T-helper 9 cell (primary cell): ENCODE results near the gene KIAA0753.
"Not testable (repeated sequence)": the region's sequence is repeated elsewhere in the genome, so short reads cannot be mapped to it uniquely, and the experiment has no call there.

Source experiments
- DNase-seq: peaks from one replicate; pipeline ENCODE4 v3.0.0-alpha.2; 2020

KIAA0753 gene

DNA sequence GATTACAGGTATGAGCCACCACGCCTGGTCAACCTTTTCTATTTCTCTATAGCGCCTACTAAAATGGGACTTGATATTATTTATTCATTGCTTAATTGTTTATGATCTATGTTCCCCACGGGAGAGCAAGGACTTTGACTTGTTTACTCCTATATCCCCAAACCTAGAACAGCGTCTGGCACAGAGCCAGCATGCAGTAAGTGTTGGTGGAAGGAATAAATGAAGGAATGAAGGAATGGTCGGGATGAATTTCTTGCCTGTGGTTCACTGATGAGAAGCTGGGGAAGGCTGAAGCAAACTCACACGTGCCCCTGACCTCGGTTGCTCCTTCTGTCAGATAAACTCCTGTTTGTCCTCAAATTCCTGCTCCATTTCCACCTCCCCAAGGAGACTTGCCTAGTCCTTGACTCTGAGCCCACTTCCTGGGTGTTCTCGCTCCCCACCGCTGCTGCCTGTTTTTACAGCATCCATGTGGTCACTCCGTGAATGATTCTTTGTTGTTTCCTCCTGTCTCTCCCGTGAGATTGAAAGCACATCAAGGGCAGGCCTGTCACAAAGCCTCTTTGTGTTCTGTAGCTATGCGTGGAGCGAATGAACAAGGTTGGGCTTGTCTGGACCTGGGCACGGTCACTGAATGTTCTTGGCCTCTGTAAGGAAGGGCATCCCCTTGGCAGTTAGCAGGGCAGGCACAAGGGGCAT lies 28.4 kb upstream of the KIAA0753 start:
- no peak for DNase-seq

DNA sequence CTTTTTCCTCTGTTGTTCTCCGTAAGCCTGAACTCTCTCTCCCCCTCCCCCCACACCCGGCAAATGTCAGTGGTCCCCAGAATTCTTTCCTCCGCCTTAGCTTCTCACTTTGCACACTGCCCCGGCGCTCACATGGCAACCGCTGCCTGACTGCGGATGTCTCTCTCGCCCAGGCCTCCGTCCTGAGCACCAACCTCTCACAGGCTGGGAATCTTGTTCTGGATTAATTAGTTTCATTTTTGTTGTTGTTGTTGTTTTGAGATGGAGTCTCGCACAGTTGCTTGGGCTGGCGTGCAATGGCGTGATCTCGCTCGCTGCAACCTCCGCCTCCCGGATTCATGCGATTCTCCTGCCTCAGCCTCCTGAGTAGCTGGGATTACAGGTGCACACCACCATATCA lies 27.7 kb upstream of the KIAA0753 start:
- no peak for DNase-seq

DNA sequence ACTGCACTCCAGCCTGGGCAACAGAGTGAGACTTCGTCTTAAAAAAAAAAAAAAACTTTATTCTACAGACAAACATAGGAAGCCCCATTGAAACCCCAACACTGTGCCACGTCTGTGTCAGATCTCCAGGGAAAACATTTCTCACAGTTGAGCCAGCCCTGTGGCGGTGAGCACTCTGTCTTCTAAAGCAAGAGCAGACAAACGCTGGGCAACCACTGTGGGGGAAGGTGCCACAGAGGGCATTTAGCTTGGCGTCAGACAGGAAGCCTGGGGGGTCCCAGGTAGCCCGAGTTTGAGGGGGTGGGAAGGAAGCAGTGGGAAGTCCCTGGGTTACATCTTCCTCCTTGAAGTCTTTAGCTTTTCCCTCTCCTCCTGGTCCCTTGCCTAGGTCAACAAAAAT lies 27.0 kb upstream of the KIAA0753 start:
- no peak for DNase-seq

DNA sequence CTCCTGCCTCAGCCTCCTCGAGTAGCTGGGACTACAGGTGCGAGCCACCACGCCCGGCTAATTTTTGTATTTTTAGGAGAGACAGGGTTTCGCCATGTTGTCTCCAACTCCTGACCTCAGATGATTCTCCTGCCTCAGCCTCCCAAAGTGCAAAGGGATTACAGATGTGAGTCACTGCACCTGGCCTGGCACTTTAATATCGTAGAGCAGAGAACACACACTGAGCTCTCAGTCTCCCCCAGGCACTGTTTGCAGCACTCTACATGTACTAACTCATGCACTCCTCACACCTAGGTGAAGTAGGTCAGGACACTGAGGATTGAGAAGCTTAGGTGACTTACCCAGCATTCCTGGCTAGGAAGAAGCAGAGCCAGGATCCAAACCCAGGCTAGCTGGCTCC lies 26.0 kb upstream of the KIAA0753 start:
- DNase-seq, result no peak

DNA sequence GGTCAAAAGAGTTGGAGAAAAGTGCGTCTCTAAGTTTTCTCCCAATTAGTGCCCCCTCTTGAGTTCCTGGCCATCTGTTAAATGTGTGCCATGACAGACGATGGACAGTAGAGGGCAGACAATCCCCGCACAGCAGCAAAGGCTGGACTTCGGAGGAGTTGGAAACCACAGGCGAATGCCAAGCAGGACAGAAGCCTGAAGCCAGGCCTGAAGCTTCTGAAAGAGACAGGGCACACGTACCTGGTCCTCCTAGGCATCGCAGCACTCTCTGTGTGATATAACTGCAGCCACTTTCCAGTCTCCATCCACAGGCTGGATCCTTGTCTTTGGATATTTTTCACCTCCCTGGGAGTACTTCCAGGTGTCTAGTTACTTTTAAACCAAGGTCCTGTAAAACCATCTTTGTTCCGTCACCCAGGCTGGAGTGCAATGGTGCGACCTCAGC lies 25.6 kb upstream of the KIAA0753 start:
- peak; percentile 22 for DNase-seq

DNA sequence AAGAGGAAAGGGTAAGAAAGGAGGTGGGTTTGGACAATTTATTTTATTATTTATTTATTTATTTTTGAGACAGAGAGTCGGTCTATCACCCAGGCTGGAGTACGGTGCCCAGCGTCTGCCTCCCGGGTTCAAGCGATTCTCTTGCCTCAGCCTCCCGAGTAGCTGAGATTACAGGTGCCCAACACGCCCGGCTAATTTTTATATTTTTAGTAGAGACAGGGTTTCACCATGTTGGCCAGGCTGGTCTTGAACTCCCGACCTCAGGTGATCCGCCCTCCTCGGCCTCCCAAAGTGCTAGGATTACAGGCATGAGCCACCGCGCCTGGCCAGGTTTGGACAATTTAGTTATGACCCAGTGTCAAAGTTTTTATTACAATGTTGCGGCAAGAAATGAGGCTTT lies 22.7 kb upstream of the KIAA0753 start:
- not testable (repeated sequence) for DNase-seq

DNA sequence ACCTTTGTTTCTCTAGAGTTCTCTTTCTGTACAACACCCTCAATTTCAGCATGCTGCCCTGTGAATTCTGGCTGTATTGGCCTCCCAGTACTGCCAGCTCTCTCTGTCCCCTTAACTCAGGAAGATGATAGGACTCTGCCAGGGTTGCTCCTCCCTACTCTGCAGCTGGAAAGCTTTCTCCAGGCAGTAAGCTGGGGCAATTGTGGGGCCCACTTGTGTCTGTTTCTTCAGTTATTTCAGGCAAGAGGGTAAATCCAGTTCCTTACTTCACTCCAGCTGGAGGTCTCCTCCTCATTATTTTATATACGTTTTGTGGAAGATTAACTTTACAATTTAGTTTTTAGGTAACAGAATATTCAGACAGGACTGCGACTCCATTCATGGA lies 20.9 kb upstream of the KIAA0753 start:
- no peak for DNase-seq

DNA sequence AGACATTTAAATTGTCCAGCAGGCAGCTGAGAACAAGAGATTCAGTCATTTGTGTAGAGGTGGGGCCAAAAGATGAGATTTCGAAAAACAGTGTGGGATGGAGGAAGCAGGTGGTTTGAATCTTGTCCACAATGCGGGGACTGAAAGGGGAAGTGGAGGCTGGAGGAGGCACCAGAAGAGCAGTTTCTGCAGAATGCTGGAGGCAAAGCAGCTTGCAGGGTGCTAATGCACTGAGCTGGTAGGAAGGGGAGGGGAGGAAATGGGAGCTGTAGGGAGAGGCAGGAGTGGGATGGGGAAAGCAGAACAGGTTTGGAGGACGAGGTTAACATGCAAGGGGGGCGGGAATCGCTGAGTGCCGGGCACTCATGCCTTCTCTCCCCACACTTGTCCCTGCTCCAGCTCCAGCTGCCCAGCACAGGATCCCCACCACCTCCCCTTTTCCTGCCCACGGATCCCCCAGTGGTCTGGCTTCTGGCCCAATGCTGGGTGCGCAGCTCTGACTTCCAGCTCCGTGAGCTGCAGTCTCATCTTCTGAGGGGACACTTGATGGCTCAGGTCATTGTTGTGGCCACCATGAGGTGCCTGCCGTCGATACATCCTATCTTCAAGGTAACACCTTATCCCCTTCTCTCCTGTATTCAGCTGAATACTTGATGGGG lies 20.4 kb upstream of the KIAA0753 start:
- no peak for DNase-seq

DNA sequence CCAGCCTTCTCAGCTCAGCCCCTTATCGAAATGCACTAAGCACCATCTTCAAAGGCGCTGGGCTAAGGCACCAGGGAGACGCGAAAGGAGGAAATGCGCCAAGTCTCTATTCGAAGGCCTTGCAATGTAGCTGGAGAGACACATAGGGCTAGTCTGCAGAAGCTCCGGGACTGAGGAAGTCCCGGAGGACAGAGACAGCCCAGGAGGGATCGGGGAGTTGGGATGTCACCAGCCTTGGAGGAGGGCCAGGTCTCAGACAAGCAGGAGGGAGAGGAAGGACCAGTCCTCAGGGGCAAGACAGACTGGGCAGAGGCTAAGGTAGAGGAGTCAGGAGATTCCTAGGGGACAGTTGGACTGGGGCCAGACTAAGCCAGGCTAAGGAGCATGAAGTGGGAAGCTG lies 19.6 kb upstream of the KIAA0753 start:
- DNase-seq, result no peak

DNA sequence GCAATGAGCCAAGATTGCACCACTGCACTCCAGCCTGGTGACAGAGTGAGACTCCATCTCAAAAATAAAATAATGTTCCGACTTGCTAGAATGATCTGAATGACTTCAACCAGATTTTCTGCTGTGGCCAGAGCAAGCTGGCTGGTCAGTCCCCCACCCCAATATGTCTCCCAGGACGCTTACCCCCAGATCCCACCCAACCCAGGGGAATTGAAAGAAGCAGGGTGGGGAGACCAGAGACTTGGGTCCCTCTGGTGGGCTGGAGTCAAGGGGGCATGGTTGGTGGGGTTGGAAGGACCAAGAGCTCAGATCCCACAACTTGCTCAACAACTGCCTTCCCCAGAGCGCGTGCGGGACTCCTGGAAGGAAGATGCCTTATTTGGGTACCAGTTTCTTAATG lies 17.9 kb upstream of the KIAA0753 start:
- not testable (repeated sequence) for DNase-seq

DNA sequence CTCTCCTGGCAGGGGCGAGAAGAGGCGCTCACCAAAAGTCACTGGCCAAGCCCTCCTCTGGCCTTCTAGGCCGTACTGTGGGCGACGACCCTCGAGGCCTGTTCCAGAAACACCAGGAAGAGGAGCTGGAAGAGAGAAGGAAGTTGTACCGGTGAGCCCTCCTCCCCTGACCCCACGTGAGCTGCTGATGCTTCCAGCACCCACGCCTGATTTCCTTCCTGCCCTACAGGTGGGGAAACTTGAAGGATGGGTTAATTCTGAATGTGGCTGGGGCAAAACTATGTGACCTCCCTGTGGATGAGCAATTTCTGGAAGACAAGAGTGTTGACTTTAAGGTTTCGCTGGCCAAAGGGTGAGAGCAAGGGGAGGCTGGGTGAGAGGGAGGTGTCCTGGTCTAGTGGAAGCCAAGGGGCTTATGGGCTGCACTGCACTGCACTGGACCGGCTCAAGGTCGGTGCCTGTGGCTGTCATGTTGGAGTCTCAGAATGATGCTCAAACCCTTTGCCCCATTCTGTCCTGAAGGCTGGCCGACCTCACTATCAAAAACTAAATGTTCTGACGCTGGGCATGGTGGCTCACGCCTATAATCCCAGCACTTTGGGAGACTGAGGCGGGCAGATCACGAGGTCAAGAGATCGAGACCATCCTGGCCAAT lies 17.2 kb upstream of the KIAA0753 start:
- no peak for DNase-seq

DNA sequence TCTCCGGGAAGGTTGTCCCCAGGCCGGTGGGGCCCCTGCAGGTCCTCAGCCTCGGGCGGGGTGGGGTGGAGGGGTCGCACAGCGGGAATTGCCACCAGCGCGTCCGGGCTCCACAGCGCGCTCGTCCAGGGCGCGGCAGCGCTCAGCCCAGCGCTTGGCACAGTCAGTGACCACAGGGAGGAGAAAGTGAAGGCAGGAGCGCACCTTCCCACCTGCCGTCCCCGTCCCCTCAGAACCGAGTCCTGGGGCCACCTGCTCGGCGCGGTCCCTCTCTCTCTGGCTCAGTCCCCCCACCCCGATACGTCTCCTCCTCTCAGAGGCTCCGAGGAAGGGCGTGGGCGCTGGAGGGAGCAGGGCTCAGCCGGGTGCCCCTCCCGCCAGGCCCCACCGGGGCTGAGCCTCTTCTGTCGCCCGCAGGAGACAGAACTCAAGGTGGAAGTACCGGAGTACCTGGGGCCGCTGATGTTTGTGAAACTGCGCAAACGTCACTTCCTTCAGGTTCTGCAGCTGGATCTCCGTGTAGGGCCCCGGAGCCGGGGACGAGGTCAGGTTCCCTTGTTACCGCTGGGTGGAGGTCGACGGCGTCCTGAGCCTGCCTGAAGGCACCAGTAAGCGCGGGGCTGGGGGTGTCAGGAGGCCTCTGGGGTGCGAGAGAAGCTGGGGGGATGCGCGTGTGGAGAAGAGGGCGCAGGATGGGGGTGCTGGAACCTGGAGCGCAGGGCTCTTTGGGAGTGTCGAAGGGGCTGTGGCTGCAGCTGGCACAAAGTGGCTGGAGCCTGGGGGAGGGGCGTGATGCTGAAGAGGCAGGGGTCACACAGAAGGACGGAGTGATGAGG lies 16.5 kb upstream of the KIAA0753 start:
- peak; percentile 44 for DNase-seq

DNA sequence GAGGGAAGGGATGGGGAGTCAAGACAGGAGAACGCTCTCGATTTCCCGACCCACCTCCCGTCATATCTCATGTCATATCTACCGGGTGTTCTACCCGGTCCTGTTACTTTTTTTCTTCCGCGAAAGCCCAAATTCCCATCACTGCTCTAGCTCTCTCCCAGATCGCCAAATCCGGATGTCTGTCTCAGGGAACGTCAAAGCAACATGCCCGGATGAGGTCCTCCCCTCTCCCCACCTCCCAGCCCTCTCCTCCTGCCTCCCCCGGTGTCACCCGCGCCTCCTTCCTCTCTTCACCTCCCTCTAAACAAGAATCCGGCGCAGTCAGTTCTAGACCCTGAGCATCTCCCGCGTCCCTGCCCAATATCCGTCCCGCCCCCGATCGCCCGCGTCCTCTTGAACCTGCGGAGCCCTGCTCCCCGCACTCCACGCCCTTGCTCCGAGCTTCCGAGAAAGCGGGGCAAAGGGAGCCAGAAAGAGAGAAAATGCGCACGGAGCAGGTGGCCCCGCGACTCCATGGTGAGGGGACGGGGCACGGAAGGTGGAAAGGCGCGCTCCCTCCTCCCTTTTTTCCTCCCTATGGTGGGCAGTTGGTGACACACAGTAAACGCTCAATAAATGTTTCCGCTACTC lies 15.3 kb upstream of the KIAA0753 start:
- not testable (repeated sequence) for DNase-seq

DNA sequence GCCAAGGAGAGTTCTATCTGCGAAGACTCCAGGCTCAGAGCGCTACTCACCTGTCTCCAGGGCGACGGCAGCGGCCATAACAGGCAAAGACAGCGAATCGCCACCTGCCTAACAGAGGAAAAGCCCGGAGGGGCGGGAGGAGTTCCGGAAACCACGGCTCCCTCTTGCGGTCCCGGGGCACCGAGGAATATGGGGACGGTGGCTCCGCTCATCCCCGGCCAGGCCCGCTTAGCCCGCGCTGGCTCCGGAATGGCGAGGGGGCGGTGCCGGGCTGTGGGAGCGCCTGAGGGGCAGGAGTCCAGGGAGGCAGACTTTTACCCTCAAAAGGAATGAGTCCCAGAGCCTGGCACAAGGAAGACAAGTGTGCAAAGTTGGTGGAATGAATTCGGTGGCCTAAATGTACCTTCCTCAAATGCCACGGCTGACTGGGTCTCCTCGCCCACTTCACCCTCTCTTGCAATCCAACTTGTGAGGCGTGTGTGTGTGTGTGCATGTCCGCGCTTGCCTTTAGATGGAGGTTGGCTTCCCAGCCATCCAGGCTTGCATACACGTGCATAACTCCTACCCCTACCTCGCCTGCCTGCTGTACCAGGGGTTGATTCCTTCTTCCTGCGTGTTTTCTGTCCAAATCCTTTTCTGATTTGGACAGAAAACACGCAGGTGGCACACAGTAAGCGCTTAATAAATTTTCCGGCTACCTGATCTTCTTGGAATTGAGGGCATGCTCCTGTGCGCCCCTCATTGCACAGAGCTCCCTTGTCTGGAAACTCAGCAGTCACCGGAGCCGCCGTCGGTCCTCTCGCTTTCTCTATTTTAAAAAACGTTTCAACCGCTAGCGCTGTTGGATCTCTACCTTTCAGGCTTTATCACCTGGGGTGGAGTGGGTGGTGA lies 14.6 kb upstream of the KIAA0753 start:
- no peak for DNase-seq

DNA sequence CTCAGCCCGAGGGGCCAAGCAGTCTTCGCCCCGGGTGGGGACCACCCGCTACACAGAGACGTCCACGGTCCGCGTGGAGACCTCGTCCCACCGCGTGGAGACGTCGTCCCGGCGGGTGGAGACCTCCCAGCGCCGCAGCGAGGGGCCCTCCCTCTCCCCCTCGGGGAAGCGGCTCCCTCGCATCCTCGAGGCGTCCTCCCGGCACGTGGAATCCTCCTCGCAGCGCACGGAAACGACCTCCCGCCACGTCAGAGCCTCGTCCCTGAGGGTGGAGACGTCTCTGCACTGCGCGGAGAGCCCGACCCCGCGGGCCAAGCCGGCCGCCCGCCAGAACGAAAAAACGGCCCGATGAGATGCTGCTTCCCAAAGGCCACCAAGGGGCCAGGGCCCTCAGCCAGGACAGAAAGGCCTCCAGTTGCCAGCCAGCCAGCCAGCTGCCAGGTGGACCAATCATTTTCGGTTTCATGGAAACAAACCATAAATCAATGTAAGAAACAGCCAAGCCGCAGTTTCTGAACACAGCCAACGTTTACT lies 11.5 kb upstream of the KIAA0753 start:
- DNase-seq, result peak; percentile 31

DNA sequence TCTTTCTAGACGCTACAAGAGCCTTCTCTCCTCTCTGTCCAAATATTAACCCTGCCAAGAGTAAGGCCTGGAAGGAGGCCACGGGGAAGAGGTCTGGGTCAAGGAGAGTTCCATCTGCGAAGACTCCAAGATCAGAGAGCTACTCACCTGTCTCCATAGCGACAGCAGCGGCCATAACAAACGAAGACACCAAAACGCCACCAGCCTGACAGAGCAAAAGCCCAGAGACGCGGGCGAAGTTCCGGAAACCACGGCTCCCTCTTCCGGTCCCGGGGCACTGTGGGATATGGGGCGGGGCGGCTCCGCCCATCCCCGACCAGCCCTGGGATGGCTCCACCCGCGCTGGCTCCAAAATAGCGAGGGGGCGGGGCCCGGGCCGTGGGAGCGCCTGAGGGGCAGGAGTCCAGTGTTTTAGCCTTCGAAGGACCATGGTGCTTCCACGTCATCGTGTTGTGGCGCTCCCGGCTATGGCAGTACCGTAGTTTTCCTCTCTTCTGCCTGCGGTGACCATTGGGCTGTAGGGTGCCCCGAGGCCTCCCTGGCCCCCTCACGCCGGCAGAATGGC lies 10.9 kb upstream of the KIAA0753 start, which contains the start of the genes C17orf100 and MED31:
TSS of gene C17orf100 (plus strand) at position 409 of the 565 bp plus-strand sequence. CDS start at position 561, 152 bp downstream.
TSS of gene MED31 (minus strand) at position 252 of the 565 bp plus-strand sequence. CDS start at position 175, 77 bp downstream.
- DNase-seq, result peak; percentile 91

DNA sequence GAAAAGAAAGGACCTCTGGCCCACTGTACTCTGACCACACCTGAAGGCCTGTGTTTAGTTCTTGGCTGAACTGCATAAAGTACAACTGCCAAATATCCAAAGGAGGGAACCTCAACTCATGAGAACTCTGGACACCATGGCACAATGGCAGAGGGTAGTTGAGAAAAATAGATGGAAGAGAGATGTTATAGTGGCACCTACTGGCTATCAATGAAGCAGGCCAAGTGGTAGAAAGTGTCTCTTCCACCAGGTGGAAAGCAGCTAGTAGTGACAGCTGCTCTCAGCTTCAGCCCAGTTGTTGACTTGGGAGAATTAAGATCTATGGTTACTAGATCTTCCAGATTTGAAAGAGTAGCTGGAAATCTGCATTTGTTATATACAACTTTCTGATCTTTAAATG lies 7.7 kb upstream of the KIAA0753 start:
- DNase-seq, result no peak

DNA sequence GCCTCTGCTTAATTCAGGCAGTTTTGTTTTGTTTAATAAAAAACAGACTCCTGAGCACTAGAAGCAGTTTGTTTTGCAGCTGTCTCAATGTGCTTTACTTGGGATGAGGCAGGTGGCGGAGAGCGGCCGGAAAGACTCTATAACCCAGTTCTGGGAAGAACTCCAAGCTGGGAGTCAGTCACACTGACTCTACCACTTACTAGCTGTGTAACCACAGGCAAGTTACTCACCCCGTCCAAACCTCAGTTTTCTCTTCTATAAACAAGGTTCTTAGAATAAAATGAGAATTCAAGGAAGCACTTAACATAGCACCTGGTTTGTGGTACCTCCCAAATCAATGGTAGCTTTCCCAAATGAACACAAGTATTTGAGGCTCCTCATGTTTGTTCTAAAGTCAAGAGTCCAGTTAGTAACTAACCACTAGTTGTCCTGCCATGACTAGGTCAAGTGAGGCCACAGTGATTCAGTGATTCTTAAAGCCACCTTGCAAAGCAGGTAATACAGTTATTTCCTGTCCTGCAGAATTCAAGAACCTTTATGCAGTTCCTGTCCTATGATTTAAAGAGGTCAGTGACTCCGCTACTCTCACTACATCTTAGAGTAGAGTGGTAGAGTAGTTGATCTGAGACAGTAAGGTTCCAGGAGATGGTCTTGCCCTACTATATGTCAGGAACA lies 3.1 kb upstream of the KIAA0753 start:
- no peak for DNase-seq

DNA sequence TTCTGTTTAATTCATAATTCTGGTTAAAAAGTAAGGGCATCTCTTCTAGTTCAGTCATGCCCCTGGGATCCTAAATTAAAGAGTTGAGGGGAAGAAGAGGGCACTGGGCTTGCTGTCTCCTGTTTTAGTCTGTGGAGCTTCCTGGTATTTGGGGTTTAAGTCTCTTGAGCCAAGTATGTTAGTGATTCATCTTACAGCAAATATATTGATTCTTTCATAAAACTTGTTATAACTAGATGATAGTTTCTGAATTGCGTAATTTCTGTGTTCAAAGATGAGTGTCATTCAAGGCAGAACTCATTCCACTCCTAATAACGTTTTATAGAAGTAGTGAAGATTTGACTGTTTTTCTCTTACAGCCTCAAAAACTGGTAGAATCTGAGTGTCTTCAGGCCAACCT lies 2.1 kb upstream of the KIAA0753 start:
- DNase-seq, result no peak

DNA sequence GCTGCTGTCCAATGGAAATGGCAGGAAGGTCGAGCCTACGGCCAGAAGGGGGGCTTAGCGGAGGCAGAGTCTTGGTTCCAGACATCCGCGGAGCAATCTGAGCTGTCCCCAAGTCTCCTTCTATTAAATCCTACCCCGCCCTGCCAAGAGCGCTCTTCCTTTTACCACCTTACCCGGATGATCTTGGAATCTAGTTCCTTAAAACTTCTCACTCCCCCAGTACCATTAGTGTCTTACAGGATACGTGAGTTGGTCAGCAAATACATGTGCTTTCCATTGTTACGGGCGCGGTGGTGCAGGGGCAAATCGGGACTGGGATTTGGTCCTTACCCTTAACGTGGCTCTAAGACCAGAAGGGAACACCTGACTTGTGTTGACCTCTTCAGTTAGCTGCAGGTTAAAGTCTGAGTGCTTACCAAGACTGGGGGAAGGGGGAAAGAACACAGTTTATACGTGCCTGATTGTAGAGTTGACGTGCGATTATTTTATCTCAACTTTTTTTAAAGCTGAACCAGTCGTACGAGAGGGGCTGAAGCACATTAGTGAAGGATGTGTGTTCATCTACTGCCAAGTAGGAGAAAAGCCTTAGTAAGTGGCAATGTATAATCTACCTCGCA lies 844 bp upstream of the KIAA0753 start:
- no peak for DNase-seq
